ENCODE results near the gene MYOF.
"Not testable (repeated sequence)": the region's sequence is repeated elsewhere in the genome, so short reads cannot be mapped to it uniquely, and the experiment has no call there.

The MYOF gene

GRCh38 chr10:93422118-93422517 lies 60.0 kb downstream of the MYOF start:
- no peak for DNase-seq

GRCh38 chr10:93420944-93421825 lies 60.9 kb downstream of the MYOF start:
- DNase-seq = no peak

GRCh38 chr10:93420091-93420490 lies 62.0 kb downstream of the MYOF start:
- peak; percentile 62 for DNase-seq

DNA sequence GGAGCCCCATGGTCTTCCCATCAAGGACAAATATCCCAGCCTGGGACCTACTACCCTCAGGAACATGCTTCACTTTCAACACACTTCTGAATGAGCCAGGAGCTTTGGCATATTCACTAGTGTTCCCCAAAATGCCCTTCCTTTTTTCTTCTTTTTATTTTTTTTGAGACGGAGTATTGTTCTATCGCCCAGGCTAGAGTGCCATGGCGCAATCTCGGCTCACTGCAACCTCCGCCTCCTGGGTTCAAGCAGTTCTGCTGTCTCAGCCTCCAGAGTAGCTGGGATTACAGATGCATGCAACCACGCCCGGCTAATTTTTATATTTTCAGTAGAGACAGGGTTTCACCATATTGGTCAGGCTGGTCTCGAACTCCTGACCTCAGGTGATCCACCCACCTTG lies 63.1 kb downstream of the MYOF start:
- DNase-seq = not testable (repeated sequence)

DNA sequence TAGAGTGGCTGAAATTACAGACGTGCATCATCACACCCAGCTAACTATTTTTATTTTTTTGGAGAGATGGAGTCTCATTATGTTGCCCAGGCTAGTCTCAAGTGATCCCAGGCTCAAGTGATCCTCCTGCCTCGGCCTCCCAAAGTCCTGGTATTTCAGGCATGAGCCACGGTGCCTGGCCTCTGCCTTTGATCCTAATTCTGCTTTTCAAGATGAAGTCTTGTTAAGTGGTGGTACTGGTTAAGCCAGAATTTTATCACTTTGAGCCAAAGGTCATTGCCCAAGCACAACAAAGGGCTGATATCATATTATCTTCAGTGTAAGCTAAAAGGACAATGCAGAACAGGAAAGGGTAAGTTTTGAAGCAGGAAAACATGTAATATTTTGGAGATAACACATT lies 64.2 kb downstream of the MYOF start:
- no peak for DNase-seq

DNA sequence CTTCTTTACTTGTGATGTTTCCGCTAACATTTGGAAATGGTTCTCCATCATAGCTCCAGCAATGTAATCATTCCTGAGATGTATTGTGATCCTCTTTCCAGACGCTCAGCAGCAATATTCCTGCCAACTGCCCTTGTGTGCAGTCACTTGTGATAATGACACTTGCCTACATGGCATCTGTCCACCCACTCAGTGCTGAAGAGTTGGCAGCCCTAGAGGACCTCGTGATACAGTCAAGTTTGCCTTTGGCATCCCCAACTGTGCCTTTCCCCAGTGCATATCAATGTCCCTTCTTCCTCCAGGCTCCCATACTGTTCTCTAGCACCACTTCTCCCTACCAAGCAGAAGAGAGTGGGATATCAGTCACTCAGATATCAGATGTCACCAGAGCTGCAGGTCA lies 64.9 kb downstream of the MYOF start:
- DNase-seq = no peak

- DNase-seq = no peak
Observed at GRCh38 chr10:93416824-93417223, 65.3 kb downstream of the MYOF start.

DNA sequence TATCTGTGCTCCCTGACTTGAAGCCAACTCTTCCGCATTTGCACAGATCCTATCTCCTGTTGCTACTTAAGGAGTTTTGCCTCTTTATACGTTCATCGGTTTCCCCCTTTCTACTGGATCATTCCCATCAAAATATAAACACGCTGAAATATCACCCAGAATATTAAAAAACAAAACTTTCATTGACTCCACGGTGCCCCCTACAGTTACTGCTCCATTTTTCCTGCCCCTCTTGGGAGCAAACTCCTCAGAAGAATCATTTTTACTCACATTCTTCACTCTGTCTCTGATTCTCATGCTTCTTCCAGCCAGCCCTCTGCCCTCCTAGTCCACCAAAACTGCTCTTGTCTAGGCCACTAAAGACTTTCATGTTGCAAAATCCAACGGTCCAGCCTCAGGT lies 66.4 kb downstream of the MYOF start:
- no peak for DNase-seq

DNA sequence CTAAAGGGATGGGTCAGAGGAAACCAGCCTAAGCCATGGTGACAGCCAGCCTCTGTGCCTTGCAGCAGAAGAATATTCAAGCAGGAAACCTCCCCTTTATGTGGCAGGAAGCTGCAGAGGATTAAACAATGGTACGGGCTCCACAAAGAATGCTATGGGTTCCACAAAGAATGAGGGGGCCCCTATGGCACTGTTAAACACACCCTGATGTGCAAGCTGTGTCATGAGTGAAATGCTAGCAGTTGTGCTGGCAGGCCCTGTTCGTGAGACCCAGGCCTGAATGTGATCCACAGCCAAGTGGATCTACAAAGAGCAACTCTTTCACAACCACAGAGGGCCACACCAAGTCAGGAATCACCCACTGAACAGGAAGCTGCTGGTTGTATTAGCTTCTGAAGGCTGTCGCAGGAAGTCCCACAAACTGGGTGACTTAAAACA lies 68.9 kb downstream of the MYOF start:
- no peak for DNase-seq

- DNase-seq = no peak
Observed at GRCh38 chr10:93412801-93413200, 69.3 kb downstream of the MYOF start.

- DNase-seq = no peak
Observed at GRCh38 chr10:93410697-93411348, 71.3 kb downstream of the MYOF start.

- no peak for DNase-seq
Observed at GRCh38 chr10:93408783-93409182, 73.4 kb downstream of the MYOF start.

GRCh38 chr10:93406364-93407145 lies 75.6 kb downstream of the MYOF start:
- DNase-seq = no peak

GRCh38 chr10:93404048-93404354 lies 78.1 kb downstream of the MYOF start:
- no peak for DNase-seq

- DNase-seq = no peak
Observed at GRCh38 chr10:93403152-93404047, 78.7 kb downstream of the MYOF start.

DNA sequence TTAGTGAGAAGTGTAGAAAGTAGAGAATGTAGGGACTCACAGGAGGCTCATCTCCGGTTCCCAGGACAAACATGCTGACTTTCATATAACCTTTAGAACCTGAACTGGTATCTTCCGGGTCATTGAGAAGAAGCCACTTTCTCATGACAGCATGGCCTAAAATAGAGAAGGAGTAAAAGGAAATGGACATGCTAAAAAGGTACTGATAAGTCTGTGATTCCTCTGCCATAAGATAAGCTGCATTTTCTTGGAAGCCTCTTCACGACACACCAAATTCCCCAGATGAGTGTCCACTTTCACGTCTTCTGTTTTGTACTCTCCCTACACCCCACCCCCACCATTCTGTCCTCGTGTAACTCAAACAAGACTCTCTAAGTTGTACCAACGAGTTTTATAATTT lies 79.9 kb downstream of the MYOF start:
- no peak for DNase-seq

DNA sequence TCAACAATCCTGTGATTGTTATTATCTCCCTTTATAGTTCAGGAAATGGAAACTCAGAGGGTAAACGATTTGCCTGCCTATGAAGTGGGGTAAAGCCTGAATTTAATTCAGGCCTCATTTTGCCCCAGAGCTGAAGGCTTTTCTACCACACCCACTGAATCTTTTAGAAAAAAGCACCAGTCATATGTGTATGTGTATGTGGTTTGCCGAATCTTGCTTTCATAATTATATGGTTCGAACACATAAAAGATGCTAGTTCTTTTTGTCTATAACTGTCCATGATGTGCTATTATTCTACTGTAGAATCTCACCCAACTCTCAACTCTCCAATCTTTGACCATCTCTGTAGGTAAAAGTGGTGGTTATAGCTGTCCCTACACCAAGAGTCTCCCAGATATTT lies 83.6 kb downstream of the MYOF start:
- DNase-seq = no peak

DNA sequence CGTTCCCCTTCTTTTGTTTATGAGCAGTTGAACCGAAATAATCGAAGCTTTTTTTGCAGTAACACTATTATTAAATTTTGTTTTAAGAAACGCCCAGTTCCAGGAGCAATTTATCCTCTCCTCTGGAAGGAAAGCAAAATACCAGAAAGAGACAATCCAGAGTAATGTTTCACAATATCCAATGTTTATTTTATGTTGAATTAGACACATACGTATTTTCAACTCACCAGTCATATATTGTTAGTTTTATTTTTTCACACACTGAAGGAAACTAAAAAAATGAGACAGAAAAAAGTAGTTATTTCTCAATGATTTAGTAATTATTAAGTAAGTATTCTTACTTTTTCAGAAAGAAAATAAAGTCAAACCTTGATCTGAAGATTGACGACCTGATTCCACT lies 85.1 kb downstream of the MYOF start:
- DNase-seq = no peak

DNA sequence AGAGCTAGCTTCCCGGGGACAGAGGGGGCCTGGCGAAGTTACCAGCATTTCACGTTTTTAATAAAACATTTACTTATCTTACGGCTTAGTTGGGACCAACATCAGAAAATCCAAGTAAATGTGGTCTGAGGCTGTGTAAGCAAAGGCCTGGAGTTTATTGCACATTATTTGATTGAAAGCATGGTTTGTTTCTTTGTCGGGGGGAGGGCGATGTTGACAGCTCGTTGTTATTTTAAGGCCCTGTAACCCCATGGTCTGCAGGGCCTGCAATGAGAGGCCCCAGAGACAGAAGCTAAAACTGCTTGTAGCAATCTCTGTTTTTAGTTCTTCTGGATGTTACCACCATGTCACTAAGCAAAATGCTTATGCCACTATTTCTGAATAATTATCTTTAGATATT lies 88.9 kb downstream of the MYOF start:
- no peak for DNase-seq

- no peak for DNase-seq
Observed at GRCh38 chr10:93392121-93392520, 90.0 kb downstream of the MYOF start.

DNA sequence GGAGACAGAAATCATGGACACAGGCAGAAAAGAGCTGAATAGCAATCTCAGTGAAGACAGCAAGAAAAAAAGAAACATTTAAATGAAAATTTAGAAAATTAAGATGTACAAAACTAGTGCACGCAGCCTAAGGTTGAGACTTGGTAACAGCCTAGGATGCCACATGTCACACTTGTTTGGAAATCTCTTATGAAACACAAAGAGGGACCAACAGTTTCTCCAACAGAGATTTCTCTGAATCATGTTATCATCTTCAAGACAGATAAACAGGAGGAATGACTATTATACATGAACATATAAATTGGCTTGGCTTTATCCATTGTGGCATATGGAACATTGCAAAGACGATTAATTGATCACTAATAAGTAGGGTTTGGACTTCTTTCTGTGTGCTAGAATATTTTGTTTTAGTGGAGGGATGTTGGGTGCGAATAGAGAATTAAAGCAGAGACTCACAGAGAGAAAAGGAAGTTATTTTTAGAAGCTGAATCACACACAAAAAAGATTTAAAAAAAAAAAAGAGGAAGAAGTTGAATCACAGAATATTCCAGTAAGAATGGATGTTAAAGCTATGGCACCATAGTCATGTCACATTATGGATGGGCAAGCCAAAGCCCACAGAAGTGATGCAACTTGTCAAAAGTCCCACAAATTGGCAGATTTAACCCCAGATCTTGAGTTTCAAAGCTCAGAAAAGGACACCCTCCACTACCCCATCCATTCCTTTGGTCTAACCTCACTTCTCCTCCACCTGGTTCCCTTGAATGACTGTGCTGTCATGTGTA lies 91.6 kb downstream of the MYOF start:
- no peak for DNase-seq

Data from right forelimb (tissue), 1 donor.